Liver (tissue), 2 donors: ENCODE results near the gene CNTN5.

Source experiments
- JUND ChIP-seq, 2 donors: IDR thresholded peaks; 2 replicates each; pipeline ENCODE4 v1.6.1; 2016; ENCODE audit warnings: antibody characterized with exemption in 2 of 2
- RAD21 ChIP-seq, 2 donors: IDR thresholded peaks; 2 replicates each; pipeline ENCODE4 v1.6.1; 2016; ENCODE audit warnings: antibody characterized with exemption in 2 of 2, mild to moderate bottlenecking in 2 of 2
- donor health status: healthy.

DNA sequence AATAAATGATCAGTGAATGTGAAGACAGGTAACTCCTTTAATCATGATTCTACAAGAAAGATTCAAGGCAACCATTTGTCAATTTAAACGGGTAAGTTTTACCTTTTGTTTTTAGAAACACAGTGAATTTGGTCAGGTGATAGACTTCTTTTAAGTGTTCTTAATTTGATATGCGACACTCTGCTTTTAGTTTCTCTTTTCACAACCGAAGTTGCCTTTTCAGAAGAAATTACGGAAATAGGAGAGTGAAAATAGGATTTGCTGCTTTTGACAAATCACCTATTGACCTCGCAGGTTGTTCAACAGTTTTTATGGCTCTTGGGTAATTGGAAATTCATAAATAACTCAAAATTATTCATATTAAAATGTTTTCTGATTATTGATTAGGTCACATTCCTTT lies 142.1 kb downstream of the CNTN5 start:
- TF ChIP-seq RAD21 (IDR thresholded peaks at IDR 0.05) (no peak), JUND (IDR thresholded peaks at IDR 0.05) (no peak)
